Epithelial cell of proximal tubule (primary cell): Measurements from ENCODE around the gene TMPRSS4. TPM values are rescaled to one million over a fixed set of nuclear protein-coding genes. Genes with fewer than 3 reads are reported as not detected.

Experiments used
- DNase-seq: peaks from one replicate; pipeline ENCODE4 v3.0.0-alpha.2; 2011; ENCODE audit warnings: low read depth
- H3K4me3 ChIP-seq: 2 replicates; pipeline ENCODE4 v1.5.1; 2011; ENCODE audit warnings: low read depth, mild to moderate bottlenecking, low read length
- total RNA-seq: library from RNA; depleted of rRNA; stranded (reverse); fragments of >200 nt; gene quantifications from 2 replicates; pipeline ENCODE4 v1.2.3, GENCODE V29; 2015
- TF ChIP-seq, protein P1 (sequence below): conservative IDR thresholded peaks from 2 replicates; pipeline ENCODE4 v1.5.1; 2012; ENCODE audit warnings: low read depth, mild to moderate bottlenecking, low read length

The TMPRSS4 gene
- total RNA-seq, 1 donor from 2014 or later, result 26.6 TPM

DNA sequence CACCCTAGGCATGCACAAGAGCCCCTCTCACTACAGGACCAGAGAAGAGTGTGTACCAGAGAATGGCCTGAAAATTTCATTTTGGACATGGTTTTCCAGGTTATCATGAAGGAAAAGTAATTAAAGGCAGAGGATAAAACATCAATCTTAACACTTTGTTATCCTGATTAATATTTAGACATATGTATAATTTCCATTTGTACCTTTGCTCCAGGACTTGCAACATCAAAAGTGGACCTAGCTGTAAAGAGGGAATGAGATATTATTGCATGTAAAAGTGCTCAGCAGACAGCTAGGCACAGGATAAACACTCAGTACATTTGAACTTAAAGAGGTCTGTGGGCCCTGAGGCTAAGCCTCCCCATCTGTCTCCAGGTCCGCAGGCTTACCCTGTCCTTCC is 77.8 kb downstream of the TMPRSS4 start:
- H3K4me3 ChIP-seq, result no peak overlapping the region
- TF ChIP-seq, protein P1, sequence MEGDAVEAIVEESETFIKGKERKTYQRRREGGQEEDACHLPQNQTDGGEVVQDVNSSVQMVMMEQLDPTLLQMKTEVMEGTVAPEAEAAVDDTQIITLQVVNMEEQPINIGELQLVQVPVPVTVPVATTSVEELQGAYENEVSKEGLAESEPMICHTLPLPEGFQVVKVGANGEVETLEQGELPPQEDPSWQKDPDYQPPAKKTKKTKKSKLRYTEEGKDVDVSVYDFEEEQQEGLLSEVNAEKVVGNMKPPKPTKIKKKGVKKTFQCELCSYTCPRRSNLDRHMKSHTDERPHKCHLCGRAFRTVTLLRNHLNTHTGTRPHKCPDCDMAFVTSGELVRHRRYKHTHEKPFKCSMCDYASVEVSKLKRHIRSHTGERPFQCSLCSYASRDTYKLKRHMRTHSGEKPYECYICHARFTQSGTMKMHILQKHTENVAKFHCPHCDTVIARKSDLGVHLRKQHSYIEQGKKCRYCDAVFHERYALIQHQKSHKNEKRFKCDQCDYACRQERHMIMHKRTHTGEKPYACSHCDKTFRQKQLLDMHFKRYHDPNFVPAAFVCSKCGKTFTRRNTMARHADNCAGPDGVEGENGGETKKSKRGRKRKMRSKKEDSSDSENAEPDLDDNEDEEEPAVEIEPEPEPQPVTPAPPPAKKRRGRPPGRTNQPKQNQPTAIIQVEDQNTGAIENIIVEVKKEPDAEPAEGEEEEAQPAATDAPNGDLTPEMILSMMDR, result no peak
- DNase-seq, result no peak

DNA sequence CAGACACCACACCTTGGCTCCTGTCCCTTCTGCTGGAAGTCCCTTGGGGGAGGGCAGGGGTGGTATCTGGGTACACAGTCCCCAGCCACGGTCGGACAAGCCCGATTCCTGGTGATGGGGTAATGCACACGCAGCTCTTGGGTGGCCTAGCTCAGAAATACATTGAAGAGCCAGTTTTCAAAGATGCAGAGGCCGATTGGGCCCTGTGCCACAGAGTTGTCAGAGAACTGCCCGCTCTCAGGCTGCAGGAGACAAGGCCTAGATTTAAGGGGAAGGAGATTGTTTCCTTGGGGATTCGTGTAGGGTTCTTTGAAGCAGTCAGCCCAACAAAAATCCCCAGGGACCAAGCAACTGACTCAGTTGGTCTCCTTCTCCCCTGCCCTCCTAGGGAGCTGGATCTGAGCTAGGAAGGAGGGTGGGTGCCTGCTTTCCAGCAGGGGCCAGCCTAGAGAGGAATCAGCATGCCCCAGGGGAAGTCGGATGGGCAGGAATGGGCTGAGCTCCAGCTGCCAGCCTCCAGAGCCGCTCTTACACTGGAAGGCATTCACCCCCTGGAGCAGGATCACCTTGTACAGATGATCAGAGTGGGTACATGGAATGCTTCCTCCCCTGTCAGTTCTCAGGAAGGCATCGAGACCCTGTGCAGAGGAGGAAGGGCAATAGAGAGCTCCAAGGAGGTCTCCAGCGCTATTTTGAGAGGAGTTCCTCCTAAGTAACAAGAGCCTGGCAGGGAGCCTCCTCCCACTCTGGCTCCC is 79.1 kb downstream of the TMPRSS4 start:
- no peak for DNase-seq
- no peak overlapping the region for H3K4me3 ChIP-seq
- TF ChIP-seq, protein P1, result no peak

DNA sequence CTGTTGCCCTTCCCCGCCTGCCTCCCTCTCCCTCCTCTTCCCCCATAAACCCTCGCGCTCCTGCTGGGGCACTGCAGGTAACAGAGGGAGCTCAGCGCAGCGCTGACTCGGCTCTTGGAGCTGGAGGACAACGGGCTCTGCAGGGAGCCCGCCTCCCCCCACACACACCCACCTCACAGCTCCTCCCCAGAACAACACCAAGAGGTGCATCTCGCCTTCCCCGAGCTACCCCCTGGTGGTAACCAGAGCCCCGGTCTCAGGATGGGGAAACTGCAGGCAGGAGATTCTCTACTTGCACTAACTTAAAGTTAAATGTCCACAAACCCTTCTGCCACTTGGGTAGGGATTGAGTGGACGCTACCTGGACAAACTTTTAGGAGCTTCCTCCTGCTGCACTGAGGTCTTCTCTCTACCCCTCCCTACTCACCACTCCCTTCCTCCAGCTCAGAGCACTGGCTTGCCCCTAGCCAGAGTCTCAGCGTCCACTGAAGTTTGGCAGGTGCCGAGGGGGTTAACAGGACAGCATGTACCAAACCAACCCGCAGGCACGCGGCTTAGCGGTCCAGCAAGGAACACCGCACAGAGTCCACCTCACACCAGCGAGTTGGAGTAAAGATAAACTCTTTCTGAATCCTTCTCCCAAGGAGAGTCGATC is 79.8 kb downstream of the TMPRSS4 start:
- TF ChIP-seq, protein P1, result no peak
- DNase-seq, result no peak
- no peak overlapping the region for H3K4me3 ChIP-seq

DNA sequence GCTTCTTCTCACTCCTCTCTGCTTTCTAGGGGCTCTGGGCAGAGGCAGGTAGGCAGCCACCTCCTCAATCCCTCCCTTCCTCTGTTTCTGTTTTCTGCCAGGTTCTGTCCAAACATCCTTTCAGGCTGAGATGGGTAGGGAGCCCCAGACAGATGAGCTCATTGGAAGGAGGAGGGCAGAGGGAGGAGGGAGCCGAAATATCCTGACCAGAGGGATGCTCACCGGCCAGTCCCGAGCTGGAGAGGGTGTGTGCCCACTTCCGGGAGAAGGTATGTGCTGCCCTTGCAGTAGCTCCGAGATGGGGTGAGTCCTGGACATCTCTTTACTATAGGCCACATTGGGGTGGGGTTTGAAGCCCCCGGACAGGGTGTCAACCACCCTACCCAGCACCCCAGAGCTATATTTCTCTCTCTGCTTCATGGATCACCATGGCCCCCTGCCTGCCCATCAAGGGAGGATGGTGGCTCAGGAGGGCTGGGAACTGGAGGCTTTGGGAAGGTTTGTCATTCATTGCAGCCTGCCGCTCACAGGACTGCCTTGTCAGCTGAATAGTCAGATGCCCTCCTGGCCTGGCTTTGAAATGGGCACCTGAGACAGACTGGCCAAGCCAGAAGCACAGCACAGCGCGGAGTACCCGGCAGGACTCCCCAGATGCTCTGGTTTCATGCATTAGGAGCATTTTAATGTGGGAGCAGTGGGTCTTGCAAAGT is 80.5 kb downstream of the TMPRSS4 start:
- TF ChIP-seq, protein P1, result no peak
- no peak overlapping the region for H3K4me3 ChIP-seq
- no peak for DNase-seq

DNA sequence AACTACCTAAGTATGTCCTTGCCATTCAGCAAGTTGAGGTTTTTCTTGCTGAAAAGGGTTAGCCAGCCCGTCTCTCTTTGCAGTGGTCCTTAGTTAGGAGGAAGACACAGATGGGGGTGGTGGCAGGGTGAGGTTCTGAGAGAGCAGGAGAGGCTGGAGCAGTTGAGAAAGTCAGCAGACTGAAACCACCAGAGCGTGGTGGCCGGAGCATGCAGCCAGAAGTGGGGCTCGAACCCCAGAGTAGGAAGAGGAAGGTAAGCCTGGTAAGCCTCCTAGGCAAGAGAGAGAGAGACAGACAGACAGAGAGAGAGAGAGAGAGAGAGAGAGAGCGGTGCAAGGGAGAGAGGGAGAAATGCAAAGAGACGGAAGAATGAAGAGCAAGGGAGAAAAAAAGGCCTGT is 84.9 kb downstream of the TMPRSS4 start:
- H3K4me3 ChIP-seq, result no peak overlapping the region
- TF ChIP-seq, protein P1, result no peak

DNA sequence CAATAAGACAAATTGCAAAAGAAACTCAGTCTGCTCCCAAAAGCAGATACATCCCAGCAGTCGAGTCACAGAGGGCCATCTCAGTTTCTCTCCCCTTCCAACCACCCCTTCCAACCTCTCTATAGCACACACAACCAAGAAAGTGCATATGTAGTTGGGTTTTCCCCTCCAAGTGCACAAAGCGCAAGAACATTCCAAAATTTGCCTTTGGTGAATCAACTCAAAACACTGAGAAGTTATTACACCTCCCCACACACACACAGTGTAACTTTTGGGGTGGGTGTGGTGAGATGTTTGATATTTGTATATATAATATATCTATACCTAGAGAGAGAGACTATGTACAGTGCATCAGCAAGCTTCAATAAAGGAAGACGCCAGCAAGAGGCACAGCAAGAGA is 86.0 kb downstream of the TMPRSS4 start:
- no peak for DNase-seq
- TF ChIP-seq, protein P1, result no peak

More for the DNA sequence above, 84.9 kb downstream of the TMPRSS4 start:
- DNase-seq, result no peak

More for the DNA sequence above, 86.0 kb downstream of the TMPRSS4 start:
- no peak overlapping the region for H3K4me3 ChIP-seq
